GM23338 (cell line): ENCODE data around the gene MGRN1. TPM values are rescaled to one million over a fixed set of nuclear protein-coding genes. Genes with fewer than 3 reads are reported as not detected.

Experiments used
- ATAC-seq: fragments of 200-7000 bp; cut with Tn5 transposase; 3 replicates; pipeline ENCODE4 v1.9.1; 2020
- DNase-seq: peaks from one replicate; pipeline ENCODE4 v3.0.0-alpha.2; 2015; ENCODE audit warnings: low spot score
- H2AFZ ChIP-seq: fragments of 200-600 bp; sonication (generic); 2 replicates; pipeline ENCODE4 v1.8.0; 2016; ENCODE audit warnings: antibody characterized with exemption, mild to moderate bottlenecking, moderate library complexity
- H3F3A ChIP-seq: fragments of 200-600 bp; sonication (generic); replicated peaks from 2 replicates; pipeline ENCODE4 v1.8.0; 2017; ENCODE audit warnings: antibody characterized with exemption, mixed run types, low read depth
- H3K27ac ChIP-seq: fragments of 200-600 bp; sonication (generic); 2 replicates; pipeline ENCODE4 v1.6.1; 2016; ENCODE audit warnings: low read depth
- H3K27me3 ChIP-seq: fragments of 200-600 bp; sonication (generic); 2 replicates; pipeline ENCODE4 v1.8.0; 2016; ENCODE audit warnings: mild to moderate bottlenecking, mixed run types, moderate library complexity; ENCODE audit not compliant: insufficient read depth
- H3K36me3 ChIP-seq: fragments of 200-600 bp; sonication (generic); 2 replicates; pipeline ENCODE4 v1.8.0; 2016; ENCODE audit warnings: mild to moderate bottlenecking; ENCODE audit not compliant: insufficient read depth
- H3K4me1 ChIP-seq: fragments of 200-600 bp; sonication (generic); 2 replicates; pipeline ENCODE4 v1.8.0; 2016; ENCODE audit warnings: mild to moderate bottlenecking, moderate library complexity; ENCODE audit not compliant: insufficient read depth
- H3K4me2 ChIP-seq: fragments of 200-600 bp; sonication (generic); 2 replicates; pipeline ENCODE4 v1.7.1; 2017; ENCODE audit warnings: mixed run types
- H3K4me3 ChIP-seq: fragments of 200-600 bp; sonication (generic); 2 replicates; pipeline ENCODE4 v1.6.1; 2016; ENCODE audit warnings: mixed run types
- H3K79me2 ChIP-seq: fragments of 200-600 bp; sonication (generic); replicated peaks from 2 replicates; pipeline ENCODE4 v1.8.0; 2017; ENCODE audit warnings: mild to moderate bottlenecking; ENCODE audit not compliant: insufficient read depth
- H3K9me2 ChIP-seq: fragments of 200-600 bp; sonication (generic); 2 replicates; pipeline ENCODE4 v1.8.0; 2017; ENCODE audit not compliant: insufficient read depth
- H4K20me1 ChIP-seq: fragments of 200-600 bp; sonication (generic); replicated peaks from 2 replicates; pipeline ENCODE4 v1.8.0; 2017; ENCODE audit warnings: mild to moderate bottlenecking; ENCODE audit not compliant: insufficient read depth
- H3K27ac Mint-ChIP-seq: 2 replicates; pipeline ENCODE4 v1.8.0; 2020; ENCODE audit warnings: inconsistent platforms, mild to moderate bottlenecking, moderate library complexity, mixed read lengths
- H3K27me3 Mint-ChIP-seq: 3 replicates; pipeline ENCODE4 v1.8.0; 2022; ENCODE audit warnings: low read depth, mild to moderate bottlenecking, moderate library complexity, mixed read lengths, inconsistent platforms; ENCODE audit not compliant: insufficient read depth, poor library complexity
- H3K36me3 Mint-ChIP-seq: 3 replicates; pipeline ENCODE4 v1.8.0; 2021; ENCODE audit warnings: low read depth, mild to moderate bottlenecking, inconsistent platforms, moderate library complexity, mixed read lengths
- H3K4me1 Mint-ChIP-seq: 3 replicates; pipeline ENCODE4 v1.8.0; 2020; ENCODE audit warnings: mild to moderate bottlenecking, inconsistent platforms, mixed read lengths
- H3K4me3 Mint-ChIP-seq: 3 replicates; pipeline ENCODE4 v1.8.0; 2021; ENCODE audit warnings: moderate library complexity, mild to moderate bottlenecking, inconsistent platforms, mixed read lengths
- H3K9me3 Mint-ChIP-seq: 3 replicates; pipeline ENCODE4 v1.8.0; 2020; ENCODE audit warnings: moderate library complexity, mild to moderate bottlenecking, inconsistent platforms, mixed read lengths
- CREB1 ChIP-seq: fragments of 250-450 bp; sonication (Bioruptor Pico); IDR thresholded peaks from 2 replicates; pipeline ENCODE4 v1.5.0; 2020; ENCODE audit warnings: low read depth, mild to moderate bottlenecking, moderate library complexity
- CTCF ChIP-seq, 2 experiments: fragments of 200-600 bp in 1 of 2; sonication (generic) in 1 of 2; conservative IDR thresholded peaks; 2 replicates each; pipeline versions ENCODE4 v1.5.1 to v1.6.1; 2016 to 2017; ENCODE audit warnings: antibody characterized with exemption in 2 of 2, low read depth in 2 of 2, mild to moderate bottlenecking in 2 of 2, moderate library complexity in 1 of 2
- ETS1 ChIP-seq: IDR thresholded peaks from 2 replicates; pipeline ENCODE4 v1.6.1; 2016; ENCODE audit warnings: antibody characterized with exemption
- EZH2 ChIP-seq: fragments of 200-600 bp; sonication (generic); IDR thresholded peaks from one replicate; pipeline ENCODE4 v1.8.0; 2017; ENCODE audit warnings: antibody characterized with exemption, mild to moderate bottlenecking, low read depth; ENCODE audit not compliant: unreplicated experiment
- EZH2phosphoT487 ChIP-seq: fragments of 200-600 bp; sonication (generic); IDR thresholded peaks from one replicate; pipeline ENCODE4 v1.8.1; 2018; ENCODE audit warnings: antibody characterized with exemption; ENCODE audit not compliant: unreplicated experiment
- JUNB ChIP-seq: IDR thresholded peaks from one replicate; pipeline ENCODE4 v1.6.1; 2016; ENCODE audit warnings: antibody characterized with exemption; ENCODE audit not compliant: unreplicated experiment
- NANOG ChIP-seq: IDR thresholded peaks from 2 replicates; pipeline ENCODE4 v1.6.1; 2016; ENCODE audit warnings: antibody characterized with exemption, borderline replicate concordance
- POLR2AphosphoS5 ChIP-seq: IDR thresholded peaks from 2 replicates; pipeline ENCODE4 v1.6.1; 2016; ENCODE audit warnings: antibody characterized with exemption, low read depth
- REST ChIP-seq: IDR thresholded peaks from one replicate; pipeline ENCODE4 v1.6.1; 2018; ENCODE audit warnings: antibody characterized with exemption; ENCODE audit not compliant: unreplicated experiment
- STAT1 ChIP-seq: IDR thresholded peaks from one replicate; pipeline ENCODE4 v1.6.1; 2016; ENCODE audit warnings: antibody characterized with exemption; ENCODE audit not compliant: unreplicated experiment
- ZNF114 ChIP-seq: fragments of 250-450 bp; sonication (Bioruptor Pico); IDR thresholded peaks from 2 replicates; pipeline ENCODE4 v1.5.0; 2020; ENCODE audit warnings: mild to moderate bottlenecking, moderate library complexity
- ZNF331 ChIP-seq: fragments of 250-450 bp; sonication (Bioruptor Pico); IDR thresholded peaks from 2 replicates; pipeline ENCODE4 v1.5.0; 2020; ENCODE audit warnings: low read depth, mild to moderate bottlenecking, moderate library complexity
- polyA plus RNA-seq: library from polyadenylated mRNA; unstranded; fragments of >200 nt; fragmentation: Nextera tagmentation; extraction: Ambion mirVana; gene quantifications from 2 replicates; pipeline ENCODE4 v1.2.1, GENCODE V29; 2016
- total RNA-seq: library from RNA; depleted of rRNA; stranded (reverse); fragments of >200 nt; shearing (Covaris generic); gene quantifications from 2 replicates; pipeline ENCODE4 v1.2.3, GENCODE V29; 2014

MGRN1 gene
- total and polyA plus RNA-seq, 2 experiments from 2014 or later: 13.1 to 71.8 TPM

- TF ChIP-seq ETS1 (no peak), ZNF331 (CRISPR knock-in tag) (no peak)
Measured at GRCh38 chr16:4604401-4604800, 20.2 kb upstream of the MGRN1 start (continued).

GRCh38 chr16:4606354-4606753, 18.3 kb upstream of the MGRN1 start:
- no peaks in the 10 kb centered on the region; the same call in none of the 2 replicates for H4K20me1 ChIP-seq
- no peak overlapping the region for H3K27ac ChIP-seq
- H3K4me1 Mint-ChIP-seq: peaks cover 10% of the 10 kb centered on the region
- H3K36me3 ChIP-seq: no peaks in the 10 kb centered on the region
- H3K36me3 Mint-ChIP-seq: peaks cover 12% of the 10 kb centered on the region
- peaks cover 14% of the 10 kb centered on the region for H3K79me2 ChIP-seq
- no peak overlapping the region for H3K4me2 ChIP-seq
- H3K27me3 Mint-ChIP-seq: peaks cover 15% of the 10 kb centered on the region
- H3K27ac Mint-ChIP-seq: no peak overlapping the region
- no peak overlapping the region; the same call in 2 of the 3 replicates for H3K4me3 Mint-ChIP-seq
- peaks cover 1% of the 10 kb centered on the region; the same call in 1 of the 2 replicates for H3K4me1 ChIP-seq
- no peak overlapping the region for H2AFZ ChIP-seq
- ATAC-seq: no peak
- DNase-seq: no peak
- no peaks in the 10 kb centered on the region for H3K9me3 Mint-ChIP-seq
- no peaks in the 10 kb centered on the region for H3K9me2 ChIP-seq
- no peak overlapping the region for H3K4me3 ChIP-seq
- H3F3A ChIP-seq: no peaks in the 10 kb centered on the region; the same call in 1 of the 2 replicates
- H3K27me3 ChIP-seq: no peaks in the 10 kb centered on the region
- TF ChIP-seq CTCF (conservative IDR thresholded peaks at IDR 0.05; ENCODE audit: low read depth in 2 of 2) (no peak), REST (no peak), EZH2 (no peak), NANOG (no peak), STAT1 (no peak), ETS1 (no peak), EZH2phosphoT487 (no peak), POLR2AphosphoS5 (no peak), ZNF114 (no peak), JUNB (no peak), CREB1 (CRISPR knock-in tag) (no peak)
